ENCODE measurements around the gene PKN3.

The PKN3 gene

DNA sequence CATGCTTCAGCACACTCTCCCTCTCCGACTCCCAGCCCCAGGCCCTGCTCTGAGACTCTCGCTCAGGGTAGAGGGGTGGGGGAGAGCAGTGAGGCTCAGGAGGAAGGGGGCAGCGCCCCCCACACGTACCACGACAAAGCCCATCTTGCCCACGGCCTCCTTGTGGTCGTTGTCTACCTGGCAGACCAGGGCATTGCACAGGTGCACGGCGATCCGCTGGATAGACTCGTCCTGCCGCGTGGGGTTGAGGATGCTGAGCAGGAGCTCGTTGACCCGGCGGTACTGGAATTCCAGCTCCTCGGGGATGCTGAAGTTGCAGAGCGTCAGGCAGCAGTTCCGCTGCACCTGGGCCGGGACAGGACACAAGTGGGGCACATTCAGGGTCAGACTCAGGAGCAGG is 40.1 kb downstream of the PKN3 start:
- DNase-seq (ENCODE audit: low spot score): no peak

DNA sequence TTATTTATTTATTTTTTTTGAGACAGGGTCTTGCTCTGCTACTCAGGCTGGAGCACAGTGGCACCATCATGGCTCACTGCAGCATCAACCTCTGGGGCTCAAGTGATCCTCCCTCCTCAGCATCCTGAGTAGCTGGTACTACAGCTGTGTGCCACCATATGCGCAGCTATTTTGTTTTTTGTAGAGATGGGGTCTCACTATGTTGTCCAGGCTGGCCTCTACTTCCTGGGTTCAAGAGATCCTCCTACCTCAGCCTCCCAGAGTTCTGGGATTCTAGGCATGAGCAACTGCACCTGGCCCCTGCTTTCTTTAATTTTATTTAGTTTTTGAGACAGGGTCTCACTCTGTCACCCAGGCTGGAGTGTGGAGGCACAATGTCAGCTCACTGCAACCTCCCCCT is 41.1 kb downstream of the PKN3 start:
- DNase-seq (ENCODE audit: low spot score): no peak

GRCh38 chr9:128747241-128747640 is 44.9 kb downstream of the PKN3 start:
- no peak for DNase-seq (ENCODE audit: low spot score)

DNA sequence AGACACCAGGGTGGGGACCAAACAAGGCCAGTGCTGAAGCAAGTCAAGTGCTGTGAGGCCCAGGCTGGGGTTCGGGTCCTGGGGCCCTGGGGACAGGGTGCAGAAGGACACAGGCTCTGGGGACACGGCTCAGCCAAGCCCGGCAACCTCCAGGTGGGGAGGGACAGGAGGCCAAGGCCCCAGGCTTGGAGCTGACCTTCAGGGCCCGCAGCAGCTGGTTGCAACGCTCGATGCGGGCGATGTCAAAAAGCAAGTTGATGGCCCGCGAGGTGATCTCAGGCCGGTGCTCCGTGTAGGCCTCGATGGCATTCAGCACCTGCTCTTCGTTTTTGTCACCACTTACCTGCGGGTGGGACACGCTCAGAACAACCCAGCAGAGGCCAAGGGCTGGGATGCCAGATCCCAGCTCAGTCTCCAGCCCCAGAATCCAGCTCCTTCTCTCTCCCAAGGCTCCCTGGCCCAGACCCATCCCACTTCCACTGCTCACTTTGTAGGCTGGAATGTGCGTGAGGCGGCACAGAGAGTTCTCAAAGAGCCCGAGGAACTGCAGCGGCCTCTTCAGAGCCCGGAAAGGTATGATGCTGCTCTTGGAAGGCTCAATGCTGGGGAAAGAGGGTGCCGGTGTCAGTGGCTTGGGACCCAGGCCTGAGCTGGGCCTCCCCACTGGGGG is 48.8 kb downstream of the PKN3 start:
- DNase-seq (ENCODE audit: low spot score): no peak

GRCh38 chr9:128753627-128754026 is 51.3 kb downstream of the PKN3 start:
- DNase-seq (ENCODE audit: low spot score): no peak

DNA sequence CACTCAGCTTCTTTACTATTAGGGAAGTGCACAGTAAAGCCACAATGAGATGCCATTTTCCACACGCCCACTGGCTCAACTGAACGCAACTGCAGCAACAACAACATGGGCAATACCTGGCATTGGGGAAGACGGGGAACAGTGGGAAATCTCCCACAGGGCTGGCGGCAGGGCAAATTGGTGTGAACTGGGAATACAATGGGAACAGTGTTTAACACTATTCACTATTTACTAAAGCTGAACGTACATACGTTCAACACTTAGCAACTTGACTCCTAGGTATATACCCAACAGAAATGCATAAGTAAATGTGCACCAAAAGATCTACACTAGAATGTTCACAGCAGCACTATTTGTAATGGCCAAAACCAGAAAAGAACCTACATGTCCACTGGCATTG is 55.3 kb downstream of the PKN3 start:
- no peak for DNase-seq (ENCODE audit: low spot score)

DNA sequence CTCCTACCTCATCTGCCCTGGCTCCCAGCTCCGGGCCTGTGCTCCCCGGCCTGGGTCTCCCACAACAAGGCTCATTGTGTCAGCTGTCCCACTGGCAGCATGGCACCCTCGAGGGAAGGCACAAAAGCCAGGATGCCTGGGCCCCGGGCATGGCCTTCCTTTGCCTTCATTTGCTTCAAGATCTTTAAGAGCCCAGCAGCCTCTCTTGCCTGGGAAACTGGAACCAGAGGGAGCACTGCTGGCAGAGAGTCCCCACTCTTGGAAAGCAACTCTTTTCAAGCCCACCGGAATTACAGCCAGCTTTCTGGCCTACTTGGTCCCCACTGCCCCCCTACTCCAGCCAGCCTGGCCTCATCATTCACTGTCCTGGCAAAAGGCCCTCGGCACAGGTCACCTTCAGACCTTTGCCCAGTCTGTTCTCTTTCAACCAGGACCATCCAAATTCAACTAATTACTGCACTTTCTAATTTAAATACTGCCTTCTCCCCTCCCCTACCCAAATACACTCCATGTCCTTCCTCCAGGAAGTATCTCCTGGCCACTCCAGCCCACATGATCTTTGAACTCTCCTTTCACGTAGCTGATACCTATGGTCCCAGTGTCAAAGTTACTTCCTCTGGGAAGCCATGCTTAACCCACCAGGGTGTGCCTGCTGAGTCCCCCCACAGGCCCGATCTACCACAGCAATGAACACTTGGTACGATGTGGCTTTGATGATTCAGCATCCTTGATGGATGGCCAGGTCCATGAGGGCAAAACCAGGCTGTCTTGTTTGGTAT is 60.6 kb downstream of the PKN3 start:
- no peak for DNase-seq (ENCODE audit: low spot score)

GRCh38 chr9:128764361-128764760 is 62.1 kb downstream of the PKN3 start:
- no peak for DNase-seq (ENCODE audit: low spot score)

- DNase-seq (ENCODE audit: low spot score): no peak
Observed at GRCh38 chr9:128765499-128765898, 63.2 kb downstream of the PKN3 start.

DNA sequence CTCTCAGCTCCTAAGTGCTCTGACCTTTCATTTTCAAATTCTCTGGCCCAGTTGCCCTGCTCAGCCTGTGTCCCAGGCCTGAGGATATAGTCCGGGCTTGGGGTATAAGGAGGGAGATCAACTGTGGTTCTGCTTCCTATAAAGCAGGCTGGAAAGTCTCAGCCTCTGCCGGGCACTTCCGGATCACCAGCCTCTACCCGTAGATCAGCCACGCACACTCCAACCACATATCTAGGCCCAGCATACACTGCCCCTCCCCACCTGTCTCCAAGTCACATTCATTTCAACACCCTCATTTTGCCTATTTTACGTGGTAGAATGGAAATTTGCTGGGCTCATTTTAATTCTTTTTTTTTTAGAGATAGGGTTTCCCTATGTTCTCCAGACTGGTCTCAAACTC is 66.3 kb downstream of the PKN3 start:
- no peak for DNase-seq (ENCODE audit: low spot score)

Small RNA genes within 50 kb of the gene (small RNA-seq; reads per million reads assigned to genes)
- gene RF00017: 0 reads per million in 2 experiments
- 0 reads per million in 2 experiments for gene RN7SL560P

Measured in SK-N-DZ (cell line).